RCC 7860 (cell line): ENCODE results near the gene TP53AIP1.

Source experiments
- DNase-seq: peaks from one replicate; pipeline ENCODE4 v3.0.0-alpha.2; 2015; ENCODE audit warnings: low spot score
- FAIRE-seq: peaks from 2 replicates; lab custom pipeline; 2012; peaks lifted over from hg19 to GRCh38; lab: Jason Lieb, UNC

TP53AIP1 gene

DNA sequence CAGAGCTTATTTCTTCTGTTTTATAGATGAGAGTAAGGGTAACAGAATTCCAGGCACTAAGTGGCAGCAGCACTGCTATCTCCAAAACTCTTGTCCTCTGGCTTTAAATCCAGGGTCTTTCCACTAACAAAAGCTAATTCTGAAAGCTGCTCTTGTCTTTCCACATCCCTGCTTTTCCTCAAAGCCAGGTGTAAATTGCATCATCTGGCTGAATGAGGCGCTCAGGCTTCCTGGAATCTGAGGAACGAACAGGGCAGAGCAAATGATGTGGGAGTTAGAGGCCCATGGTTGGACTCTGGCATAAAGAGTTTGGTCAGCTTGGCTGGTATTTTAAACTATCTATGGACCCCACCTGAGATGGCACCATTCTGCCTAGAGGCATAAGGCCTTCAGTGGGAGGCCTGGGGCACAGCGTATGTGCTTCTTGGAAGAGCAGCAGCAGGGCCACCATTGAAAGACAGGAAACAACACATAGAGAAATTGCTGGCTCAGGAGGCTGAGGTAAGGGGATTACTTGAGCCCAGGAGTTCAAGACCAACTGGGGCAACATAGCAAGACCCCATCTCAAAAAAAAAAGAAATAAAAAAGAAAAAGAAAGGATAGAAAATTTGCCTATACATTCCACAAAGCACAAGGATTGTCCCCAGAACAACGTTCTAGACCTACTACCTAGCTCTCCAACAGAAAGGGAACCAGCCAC, 49.7 kb downstream of the TP53AIP1 start:
- FAIRE-seq: no peak
- DNase-seq: no peak

DNA sequence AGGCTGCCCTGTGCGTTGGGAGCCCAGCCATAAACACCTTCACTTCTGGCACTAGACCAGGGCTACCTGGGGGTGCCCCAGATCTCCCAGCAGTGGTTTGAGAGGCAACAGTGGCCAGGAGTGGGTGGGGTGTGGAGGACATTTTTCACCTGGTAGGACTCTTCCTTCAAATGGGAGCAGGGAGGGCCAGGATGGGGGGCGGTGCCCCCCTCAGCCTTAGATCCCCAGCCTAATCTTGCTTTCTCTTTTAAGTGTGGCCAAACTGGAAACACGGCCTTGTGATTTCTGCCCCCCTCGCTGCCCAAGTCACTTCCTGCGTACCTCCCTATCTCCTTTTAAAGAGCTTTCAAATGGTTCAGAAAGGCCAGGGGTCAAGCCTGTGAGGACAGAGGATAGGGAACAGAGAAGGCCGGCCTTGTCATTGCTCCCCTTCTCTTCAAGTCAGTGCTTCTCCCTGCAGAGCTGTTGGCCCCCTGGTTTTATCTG, 50.7 kb downstream of the TP53AIP1 start:
- FAIRE-seq: no peak
- no peak for DNase-seq

DNA sequence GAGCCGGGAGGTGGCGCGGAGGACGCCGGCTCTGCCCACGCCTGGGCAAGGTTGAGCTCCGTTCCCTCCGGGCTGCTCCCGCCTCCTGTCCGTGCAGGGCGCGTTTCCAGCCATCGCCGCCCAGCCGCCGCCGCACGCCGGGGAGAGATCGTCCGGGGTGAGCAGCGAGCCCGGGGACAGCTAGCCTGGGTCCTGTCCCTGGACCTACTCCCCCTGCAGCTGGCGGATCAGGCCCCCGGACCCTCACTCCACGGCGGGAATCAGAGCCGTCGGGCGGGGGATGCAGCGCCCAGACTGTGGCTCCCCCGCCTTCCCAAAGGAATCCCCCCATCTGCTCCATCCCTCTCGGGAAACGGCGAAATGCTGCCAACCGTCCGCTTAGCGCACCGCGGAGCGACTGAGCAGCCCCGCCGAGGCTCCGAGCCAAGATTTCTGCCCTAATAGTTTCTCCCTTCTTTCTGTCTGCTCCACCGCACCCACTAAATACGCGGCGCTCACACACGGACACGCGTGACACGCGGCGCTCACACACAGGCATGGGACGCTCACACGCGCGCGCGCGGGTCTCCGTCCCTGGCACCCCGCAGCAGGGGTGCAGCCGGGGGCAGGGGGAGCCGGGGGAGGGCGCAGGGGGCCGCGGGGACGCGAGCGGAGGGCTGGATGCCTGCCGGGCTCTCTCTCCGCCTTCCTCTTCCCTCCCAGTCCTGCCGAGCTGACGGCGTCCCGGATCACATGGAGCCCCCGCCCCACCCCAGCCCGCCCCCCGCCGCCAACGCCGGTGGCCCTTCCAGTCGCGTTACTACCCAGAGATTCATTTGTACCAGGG, 51.9 kb downstream of the TP53AIP1 start, which contains the start of gene KCNJ5:
Gene KCNJ5 (plus strand): TSS at position 814 of the 826 bp plus-strand sequence. CDS start 19,918 bp downstream, outside the sequence.
- FAIRE-seq: no peak
- no peak for DNase-seq

DNA sequence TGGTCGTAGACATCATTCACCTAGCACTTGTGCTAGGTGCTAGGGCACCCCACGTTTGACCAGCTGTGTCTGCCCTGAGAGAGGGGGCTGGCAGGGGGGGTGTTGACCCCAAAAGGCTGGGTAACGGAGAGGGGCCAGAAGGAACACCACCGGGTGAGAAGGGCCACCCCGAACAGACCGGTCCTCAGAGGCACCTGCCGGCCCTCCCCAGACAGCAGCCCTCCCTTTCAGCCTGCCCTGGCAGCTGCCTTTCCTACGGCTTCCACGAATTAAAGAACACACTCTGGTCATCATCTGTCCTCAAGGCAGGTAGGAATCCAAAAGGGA, 52.5 kb downstream of the TP53AIP1 start:
- DNase-seq (no peak), FAIRE-seq (no peak)

DNA sequence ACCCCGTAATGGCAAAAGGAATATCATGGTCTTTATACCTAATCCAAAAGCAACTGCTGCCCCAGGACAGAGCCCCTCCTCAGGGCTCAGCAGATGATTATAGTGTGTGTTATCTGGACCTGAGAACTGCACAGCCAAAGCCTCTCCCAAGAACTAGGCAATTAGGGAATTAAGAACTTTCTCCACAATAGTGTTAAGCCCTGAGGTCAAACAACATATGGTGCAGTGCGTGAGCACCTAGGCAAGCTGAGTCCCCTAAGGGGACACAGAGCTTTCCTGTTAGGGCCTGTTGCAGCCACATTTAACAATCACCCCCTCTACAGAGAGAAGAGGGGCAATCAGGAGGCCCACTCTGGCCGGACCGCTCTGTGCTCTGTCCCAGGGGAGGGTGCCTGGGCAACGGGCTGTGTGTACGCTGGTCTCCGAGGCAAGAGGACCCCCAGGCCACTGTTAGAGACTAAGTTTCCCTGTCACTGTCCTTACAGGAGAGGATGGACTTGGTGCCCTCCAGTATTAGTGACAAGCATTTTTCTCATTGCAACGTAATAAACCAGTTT, 52.9 kb downstream of the TP53AIP1 start:
- FAIRE-seq: no peak
- DNase-seq: no peak

DNA sequence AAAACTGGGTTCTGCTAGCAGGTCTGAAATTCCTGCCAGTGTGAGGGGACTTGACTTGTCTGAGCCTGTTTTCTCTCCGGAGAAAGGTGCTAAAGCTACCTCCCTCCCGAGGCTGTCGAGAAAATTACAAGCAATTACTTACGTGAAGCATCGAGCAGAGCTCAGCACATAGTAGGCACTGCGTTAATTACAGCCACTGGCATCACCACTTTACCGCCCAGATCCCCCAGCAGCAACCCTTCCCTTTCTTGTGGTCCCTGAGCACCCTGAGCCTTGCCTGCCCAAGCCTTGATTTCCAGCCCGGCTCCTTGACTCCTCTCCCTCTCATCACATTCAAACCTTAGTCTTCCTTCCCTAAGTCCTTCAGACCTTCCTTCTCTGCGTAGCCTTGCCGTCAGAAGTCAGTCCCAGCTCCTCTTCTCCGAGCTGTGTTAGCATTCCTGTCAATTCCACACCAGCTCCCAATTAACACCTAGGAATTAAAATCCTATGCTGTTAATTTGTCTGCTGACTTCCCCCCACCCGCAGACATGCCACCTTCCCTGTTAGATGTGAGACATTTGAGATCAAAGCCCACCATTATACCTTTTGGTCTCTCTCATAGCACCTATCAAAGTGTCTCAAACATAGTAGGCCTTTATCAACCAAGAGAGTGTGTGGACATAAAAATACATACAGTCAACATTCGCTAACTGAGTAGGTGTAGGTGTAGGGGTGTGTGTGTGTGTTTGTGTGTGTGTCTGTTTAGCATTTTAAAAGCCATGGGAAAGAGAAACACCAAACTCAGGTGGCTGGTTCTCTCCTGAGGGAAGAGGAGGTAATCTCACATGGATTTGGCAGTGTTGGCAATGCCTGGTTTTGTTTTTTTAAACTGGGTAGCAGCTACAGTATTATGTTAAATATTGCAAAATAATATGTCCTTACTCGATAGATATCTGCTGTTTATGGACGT, 54.4 kb downstream of the TP53AIP1 start:
- FAIRE-seq: no peak
- no peak for DNase-seq

DNA sequence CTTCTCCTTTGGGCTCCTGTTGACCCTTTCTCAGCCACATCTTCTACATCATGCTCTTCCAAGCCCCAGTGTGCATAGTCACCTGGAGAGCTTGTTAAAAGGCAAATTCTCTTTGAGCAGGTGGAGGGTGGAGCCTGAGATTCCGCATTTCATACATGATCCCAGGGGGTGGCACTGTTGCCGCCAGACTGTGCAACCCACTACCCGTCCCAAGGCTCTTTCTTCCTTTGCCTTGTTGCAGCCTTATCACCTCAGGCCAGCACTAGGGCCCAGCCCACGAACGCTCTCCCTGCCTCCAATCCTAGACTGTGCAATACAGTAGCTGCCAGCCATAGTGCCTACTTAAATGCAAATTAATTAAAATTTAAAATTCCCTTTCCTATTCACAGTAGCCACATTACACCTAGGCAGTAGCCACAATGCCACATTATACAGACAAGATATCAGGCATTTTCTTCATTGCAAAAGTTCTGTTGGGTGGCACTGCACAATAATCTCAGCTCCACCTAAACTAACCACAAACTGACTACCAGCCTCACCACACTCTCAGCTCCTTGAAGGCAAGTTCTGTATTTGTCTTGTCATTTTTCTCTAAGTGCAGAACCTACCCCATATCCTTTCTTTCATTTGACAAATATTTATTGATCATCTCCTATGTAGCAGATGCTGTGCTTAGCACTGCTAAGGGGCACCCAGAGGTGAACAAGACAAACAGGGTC, 56.1 kb downstream of the TP53AIP1 start:
- FAIRE-seq: no peak
- no peak for DNase-seq
